ENCODE data around the gene MYL7. TPM values are rescaled to one million over a fixed set of nuclear protein-coding genes. Genes with fewer than 3 reads are reported as not detected.

MYL7 gene
- total RNA-seq, 1 donor from 2014 or later: 11.4 TPM

- DNase-seq (ENCODE audit: low spot score in 2 of 2, unreplicated experiment in 2 of 2): no peak
- Mint-ChIP-seq H3K9me3 (no peaks in the 10 kb centered on the region), H3K27me3 (ENCODE audit: low read depth) (no peaks in the 10 kb centered on the region), H3K27ac (no peak overlapping the region), H3K4me1 (no peaks in the 10 kb centered on the region), H3K36me3 (peaks cover 24% of the 10 kb centered on the region), H3K4me3 (no peak overlapping the region)
- TF ChIP-seq, protein P1, sequence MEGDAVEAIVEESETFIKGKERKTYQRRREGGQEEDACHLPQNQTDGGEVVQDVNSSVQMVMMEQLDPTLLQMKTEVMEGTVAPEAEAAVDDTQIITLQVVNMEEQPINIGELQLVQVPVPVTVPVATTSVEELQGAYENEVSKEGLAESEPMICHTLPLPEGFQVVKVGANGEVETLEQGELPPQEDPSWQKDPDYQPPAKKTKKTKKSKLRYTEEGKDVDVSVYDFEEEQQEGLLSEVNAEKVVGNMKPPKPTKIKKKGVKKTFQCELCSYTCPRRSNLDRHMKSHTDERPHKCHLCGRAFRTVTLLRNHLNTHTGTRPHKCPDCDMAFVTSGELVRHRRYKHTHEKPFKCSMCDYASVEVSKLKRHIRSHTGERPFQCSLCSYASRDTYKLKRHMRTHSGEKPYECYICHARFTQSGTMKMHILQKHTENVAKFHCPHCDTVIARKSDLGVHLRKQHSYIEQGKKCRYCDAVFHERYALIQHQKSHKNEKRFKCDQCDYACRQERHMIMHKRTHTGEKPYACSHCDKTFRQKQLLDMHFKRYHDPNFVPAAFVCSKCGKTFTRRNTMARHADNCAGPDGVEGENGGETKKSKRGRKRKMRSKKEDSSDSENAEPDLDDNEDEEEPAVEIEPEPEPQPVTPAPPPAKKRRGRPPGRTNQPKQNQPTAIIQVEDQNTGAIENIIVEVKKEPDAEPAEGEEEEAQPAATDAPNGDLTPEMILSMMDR (IDR thresholded peaks at IDR 0.05; ENCODE audit: unreplicated experiment): no peak
Measured at GRCh38 chr7:44110719-44111635, 30.2 kb downstream of the MYL7 start.

- H3K4me3 Mint-ChIP-seq: no peak overlapping the region
- no peak overlapping the region for H3K27ac Mint-ChIP-seq
- no peaks in the 10 kb centered on the region for H3K9me3 Mint-ChIP-seq
- H3K36me3 Mint-ChIP-seq: peaks cover 24% of the 10 kb centered on the region
- no peak for DNase-seq (ENCODE audit: low spot score in 2 of 2, unreplicated experiment in 2 of 2)
- H3K4me1 Mint-ChIP-seq: peaks cover 9% of the 10 kb centered on the region
- TF ChIP-seq, protein P1 (IDR thresholded peaks at IDR 0.05; ENCODE audit: unreplicated experiment): no peak
- H3K27me3 Mint-ChIP-seq (ENCODE audit: low read depth): no peaks in the 10 kb centered on the region
Measured at GRCh38 chr7:44109991-44110390, 31.1 kb downstream of the MYL7 start.

DNA sequence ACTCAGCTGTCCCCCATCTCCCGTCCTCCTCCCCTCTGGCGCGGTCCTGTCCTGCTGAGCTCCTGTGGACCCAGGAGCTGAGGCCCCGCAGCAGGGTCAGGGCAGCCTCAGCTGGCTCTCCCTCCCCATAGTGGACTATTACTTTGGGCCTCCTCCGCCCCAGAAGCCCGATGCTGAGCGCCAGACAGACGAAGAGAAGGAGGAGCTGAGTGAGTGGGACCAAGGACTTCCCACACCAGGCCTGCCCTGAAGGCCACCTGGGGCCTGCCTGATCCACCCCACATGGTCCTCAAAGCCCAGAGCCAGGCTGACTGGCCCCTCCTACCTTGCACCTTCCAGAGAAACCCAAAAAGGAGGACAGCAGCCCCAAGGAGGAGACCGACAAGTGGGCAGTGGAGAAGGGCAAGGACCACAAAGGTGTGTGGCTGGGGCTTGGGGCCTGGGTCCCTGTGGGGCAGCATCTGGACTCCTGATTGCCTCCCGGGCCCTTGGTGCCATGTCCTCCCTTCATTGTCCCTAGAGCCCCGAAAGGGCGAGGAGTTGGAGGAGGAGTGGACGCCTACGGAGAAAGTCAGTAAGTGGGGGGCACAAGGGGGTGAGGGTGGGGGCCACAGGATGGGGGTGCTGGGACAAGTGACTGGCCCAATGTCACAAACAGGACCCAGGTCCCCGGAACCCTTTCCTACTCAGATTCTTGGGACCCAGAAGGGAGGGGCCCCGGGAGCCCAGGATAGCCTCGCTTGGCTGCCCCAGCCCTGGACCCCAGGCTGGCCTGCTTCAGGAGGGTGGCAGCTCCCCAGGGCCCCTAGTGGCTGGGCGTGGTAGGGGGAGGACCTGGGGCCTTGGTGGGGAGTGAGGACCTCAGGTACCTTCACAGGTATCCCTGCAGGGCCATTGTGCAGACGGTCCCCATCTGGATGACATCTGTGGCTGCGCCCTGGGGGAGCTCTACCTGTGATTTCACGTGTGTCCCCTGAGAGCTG is 32.1 kb downstream of the MYL7 start:
- Mint-ChIP-seq H3K4me3 (no peak overlapping the region), H3K4me1 (peaks cover 9% of the 10 kb centered on the region), H3K9me3 (no peaks in the 10 kb centered on the region), H3K27ac (no peak overlapping the region), H3K27me3 (ENCODE audit: low read depth) (no peaks in the 10 kb centered on the region), H3K36me3 (peaks cover 20% of the 10 kb centered on the region)
- DNase-seq (ENCODE audit: low spot score in 2 of 2, unreplicated experiment in 2 of 2): no peak
- TF ChIP-seq, protein P1 (IDR thresholded peaks at IDR 0.05; ENCODE audit: unreplicated experiment): no peak

GRCh38 chr7:44107961-44108767 is 33.0 kb downstream of the MYL7 start:
- DNase-seq (ENCODE audit: low spot score in 2 of 2, unreplicated experiment in 2 of 2): no peak
- Mint-ChIP-seq H3K27ac (no peak overlapping the region), H3K4me1 (peaks cover 11% of the 10 kb centered on the region), H3K36me3 (peaks cover 14% of the 10 kb centered on the region), H3K9me3 (no peaks in the 10 kb centered on the region), H3K4me3 (no peak overlapping the region), H3K27me3 (ENCODE audit: low read depth) (peaks cover 3% of the 10 kb centered on the region)
- TF ChIP-seq, protein P1 (IDR thresholded peaks at IDR 0.05; ENCODE audit: unreplicated experiment): no peak
